ENCODE results near the gene ZNF761.
"Not testable (repeated sequence)": the region's sequence is repeated elsewhere in the genome, so short reads cannot be mapped to it uniquely, and the experiment has no call there.

Gene ZNF761

DNA sequence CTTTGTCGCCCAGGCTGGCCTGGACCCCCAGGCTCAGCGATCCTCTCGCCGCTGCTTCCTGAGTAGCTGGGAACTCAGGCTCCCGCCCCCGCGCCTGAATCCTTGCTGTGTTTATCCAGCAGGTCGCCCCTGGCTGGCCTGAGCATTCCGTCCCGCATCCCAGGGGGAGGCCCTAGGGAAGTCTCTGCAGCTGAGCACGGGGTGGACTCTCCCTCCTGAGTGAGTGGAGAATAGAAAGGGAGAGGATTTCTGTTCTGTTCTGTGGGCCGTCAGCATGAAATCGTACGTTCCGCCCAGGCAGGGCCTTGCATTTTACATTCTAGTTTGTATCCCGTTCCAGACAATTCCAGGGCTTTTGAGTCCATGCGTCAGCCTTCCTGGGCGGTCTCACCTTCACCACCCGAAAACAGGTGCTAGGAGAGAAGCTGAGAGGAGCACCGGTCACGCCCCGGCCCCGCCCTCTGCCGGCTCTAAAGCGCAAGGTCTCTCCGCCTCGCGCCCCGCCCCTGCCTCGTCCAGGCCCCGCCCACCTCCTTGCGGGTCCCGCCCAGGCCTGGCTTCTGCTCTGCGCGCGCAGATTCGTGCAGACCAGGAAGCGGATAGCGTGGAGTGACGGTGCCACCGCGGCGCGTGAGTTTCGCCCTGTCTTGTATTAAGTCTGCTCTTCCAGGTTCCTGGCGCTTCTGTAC, at the start of gene ZNF761:
Gene ZNF761, plus strand, starts transcription at position 586 of the 689 bp plus-strand sequence. CDS start 15,285 bp downstream, outside the sequence.
- DNase-seq = peak; percentile 88

DNA sequence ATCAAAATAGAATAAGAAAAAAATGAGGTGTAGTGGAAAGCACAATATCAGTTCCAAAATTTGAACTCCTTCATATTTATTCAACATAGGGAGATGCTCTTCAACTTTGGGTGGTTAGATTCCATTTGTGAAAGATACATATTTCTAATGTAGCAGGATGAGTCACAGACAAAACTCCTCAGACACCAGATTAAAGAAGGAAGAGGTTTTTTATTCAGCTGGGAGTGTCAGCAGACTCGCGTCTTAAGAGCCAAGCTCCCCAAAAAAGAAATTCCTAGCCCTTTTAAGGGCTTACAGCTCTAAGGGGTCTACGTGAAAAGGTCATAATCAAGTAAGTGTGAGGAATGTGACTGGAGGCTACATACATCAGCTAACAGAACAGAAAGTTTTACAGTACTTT, 43.6 kb upstream of the ZNF761 start:
- DNase-seq = no peak

DNA sequence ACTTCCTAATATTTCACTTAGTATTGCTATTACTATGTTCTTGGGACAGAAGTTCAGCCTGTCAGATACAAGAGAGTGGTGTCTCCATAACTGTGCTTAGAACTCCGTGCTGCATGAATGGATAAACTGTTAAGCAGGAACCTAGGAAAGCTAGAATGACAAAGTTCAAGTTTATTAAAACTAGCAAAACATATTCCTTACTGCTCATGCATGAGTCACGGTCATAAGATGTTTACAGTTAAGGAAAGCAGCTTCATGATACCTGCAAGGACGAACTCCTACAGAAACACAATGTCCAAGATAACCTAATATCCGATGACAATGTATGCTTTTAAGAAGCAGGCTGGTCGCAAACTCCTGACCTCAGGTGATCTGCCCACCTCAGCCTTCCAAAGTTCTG, 42.9 kb upstream of the ZNF761 start:
- no peak for DNase-seq

- no peak for DNase-seq
These were observed 42.2 kb upstream of the ZNF761 start for GRCh38 chr19:53389571-53389970.

- no peak for DNase-seq
These were observed 41.8 kb upstream of the ZNF761 start for GRCh38 chr19:53389978-53390377.

- DNase-seq = no peak
These were observed 37.2 kb upstream of the ZNF761 start for GRCh38 chr19:53394522-53394973.

GRCh38 chr19:53394974-53395839, 36.6 kb upstream of the ZNF761 start, which contains the start of gene ZNF765:
TSS of gene ZNF765 (plus strand) at chr19:53395149. CDS start at chr19:53398016, 2,867 bp downstream.
- peak; percentile 92 for DNase-seq

- DNase-seq = not testable (repeated sequence)
These were observed 35.8 kb upstream of the ZNF761 start for GRCh38 chr19:53395840-53396524.

DNA sequence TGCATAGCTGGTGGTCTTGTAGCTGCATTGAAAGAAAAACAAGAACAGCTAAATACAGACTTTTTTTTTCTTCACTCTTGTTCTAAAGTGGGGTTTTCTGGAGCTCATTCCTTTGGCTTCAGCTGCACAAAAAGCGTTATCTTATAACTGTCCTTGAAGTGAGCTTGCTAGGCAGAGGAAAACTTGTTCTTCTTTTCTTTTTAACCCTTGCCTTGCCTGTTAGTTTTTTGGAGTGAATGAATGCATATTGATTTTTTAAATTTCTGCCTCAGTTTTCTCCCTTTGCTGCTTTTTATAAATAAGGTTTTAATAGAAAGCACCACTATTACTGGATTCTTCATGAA, 35.3 kb upstream of the ZNF761 start:
- no peak for DNase-seq

DNA sequence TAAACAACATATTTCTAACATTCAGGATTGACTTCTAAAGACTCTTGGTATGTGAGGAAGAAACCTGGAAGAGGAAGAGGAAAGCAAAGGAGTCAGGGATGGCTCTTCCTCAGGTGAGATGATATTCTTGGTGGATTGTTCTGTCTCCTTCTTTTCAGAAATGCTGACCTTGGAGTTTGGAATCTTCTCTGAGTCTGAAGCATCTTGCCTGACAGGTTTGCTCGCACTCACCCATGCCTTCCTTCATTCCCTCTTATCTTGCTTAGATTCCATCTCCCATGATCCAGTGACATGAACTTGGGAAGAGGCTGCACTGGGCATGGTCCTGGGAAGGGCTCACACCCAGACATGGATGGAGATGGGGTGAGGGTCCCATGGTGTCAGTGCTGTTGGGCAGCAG, 33.9 kb upstream of the ZNF761 start:
- DNase-seq = not testable (repeated sequence)

- no peak for DNase-seq
These were observed 22.1 kb upstream of the ZNF761 start for GRCh38 chr19:53409505-53410204.

DNA sequence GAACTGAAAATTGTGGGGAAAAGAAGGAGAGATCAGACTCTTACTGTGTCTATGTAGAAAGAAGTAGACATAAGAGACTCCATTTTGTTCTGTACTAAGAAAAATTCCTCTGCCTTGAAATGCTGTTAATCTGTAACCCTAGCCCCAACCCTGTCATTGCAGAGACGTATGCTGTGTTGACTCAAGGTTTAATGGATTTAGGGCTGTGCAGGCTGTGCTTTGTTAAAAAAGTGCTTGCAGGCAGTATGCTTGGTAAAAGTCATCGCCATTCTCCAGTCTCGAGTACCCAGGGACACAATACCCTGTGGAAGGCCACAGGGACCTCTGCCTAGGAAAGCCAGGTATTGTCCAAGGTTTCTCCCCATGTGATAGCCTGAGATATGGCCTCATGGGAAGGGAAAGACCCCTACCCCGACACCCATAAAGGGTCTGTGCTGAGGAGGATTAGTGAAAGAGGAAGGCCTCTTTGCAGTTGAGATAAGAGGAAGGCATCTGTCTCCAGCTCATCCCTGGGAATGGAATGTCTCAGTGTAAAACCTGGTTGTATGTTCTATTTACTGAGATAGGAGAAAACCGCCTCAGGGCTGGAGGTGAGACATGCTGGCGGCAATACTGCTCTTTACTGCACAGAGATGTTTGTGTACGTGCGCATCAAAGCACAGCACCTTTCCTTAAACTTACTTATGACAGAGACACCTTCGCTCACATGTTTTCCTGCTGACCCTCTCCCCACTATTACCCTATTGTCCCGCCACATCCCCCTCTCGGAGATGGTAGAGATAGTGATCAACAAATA, 11.1 kb upstream of the ZNF761 start:
- not testable (repeated sequence) for DNase-seq

DNA sequence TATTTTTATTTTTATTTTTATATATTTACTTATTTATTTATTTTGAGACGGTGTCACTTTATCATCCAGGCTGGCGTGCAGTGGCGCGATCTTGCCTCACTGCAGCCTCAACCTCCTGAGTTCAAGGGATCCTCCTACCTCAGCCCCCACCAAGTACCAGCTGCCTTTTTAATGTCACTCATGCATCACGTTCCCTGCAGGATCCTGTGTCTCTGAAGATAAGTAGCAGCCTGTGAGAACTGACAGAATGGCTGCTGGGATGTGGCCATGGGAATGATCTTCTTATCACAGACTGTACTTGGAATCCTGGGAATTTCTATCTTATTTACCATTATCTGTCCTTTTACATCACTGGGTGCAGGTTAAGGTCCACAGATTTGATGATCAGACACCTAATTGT, 9.2 kb upstream of the ZNF761 start:
- no peak for DNase-seq

DNA sequence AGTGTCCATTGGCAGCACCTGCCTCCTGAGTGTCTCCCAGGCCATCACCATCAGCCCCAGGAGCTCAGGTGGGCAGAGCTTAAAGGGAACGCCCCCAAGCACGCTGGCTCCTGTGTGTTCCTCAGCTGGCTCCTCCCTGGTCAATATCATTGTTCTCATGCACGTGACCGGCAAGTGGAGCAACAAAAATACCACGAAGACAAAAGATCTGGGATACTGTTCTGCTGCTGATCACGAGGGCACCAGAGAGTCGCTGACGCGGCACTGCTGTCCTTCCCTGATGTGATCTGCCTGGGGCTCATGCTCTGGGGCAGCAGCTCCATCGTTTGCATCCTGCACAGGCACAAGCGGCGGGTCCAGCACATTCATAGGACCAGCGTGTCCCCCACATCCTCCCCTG, 8.7 kb upstream of the ZNF761 start:
- not testable (repeated sequence) for DNase-seq

DNA sequence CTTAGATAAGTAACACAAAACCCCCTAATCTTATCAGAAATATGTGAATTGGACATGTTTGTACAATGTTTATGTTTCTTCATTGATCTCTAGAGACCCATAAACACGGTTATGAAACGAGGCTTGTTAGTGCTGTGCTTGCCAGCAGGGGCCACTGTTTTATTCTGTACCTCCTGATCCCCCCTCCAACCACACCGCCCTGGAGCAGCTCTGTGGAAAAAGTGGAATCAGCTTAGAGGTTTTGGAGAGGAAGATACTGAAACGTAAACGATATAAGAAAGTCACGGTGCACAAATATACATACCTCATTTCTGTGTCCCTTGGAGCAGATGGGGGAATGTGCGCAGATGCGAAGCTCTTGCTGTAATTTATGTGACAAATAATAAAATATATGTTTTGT, 8.1 kb upstream of the ZNF761 start:
- DNase-seq = not testable (repeated sequence)

DNA sequence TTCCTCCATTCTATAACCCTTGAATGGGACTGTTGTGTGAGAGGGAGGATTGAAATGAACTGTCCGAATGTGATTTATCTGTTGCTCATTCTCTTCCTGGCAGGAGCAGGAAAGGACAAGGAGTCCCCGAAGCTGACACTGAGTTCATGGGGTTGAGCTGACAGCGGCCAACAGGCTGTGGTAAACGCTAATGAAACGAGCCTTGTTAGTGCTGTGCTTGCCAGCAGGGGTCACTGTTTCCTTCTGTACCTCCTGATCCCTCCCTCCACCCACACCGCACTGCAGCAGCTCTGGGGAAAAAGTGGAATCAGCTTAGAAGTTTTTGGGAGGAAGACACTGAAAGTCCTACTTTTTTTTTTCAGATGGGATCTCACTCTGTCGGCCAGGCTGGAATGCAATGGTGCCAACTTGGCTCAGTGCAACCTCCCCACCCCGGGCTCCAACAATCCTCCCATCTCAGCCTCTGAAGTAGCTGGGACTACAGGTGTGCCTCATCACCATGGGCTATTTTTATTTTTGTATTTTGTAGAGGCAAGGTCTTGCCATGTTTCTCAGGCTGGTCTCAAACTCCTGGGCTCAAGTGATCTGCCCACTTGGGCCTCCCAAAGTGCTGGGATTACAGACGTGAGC, 6.7 kb upstream of the ZNF761 start:
- DNase-seq = peak; percentile 24

GRCh38 chr19:53432088-53432661, 391 bp downstream of the ZNF761 start:
- peak; percentile 9 for DNase-seq

- not testable (repeated sequence) for DNase-seq
These were observed 12.0 kb downstream of the ZNF761 start for GRCh38 chr19:53443809-53444208.

- DNase-seq = not testable (repeated sequence)
These were observed 15.4 kb downstream of the ZNF761 start for GRCh38 chr19:53447196-53447595.

GRCh38 chr19:53455828-53456227, 24.0 kb downstream of the ZNF761 start:
- DNase-seq = no peak

- not testable (repeated sequence) for DNase-seq
These were observed 28.4 kb downstream of the ZNF761 start for GRCh38 chr19:53460131-53460721.
